ENCODE data around the gene HSF2BP. TPM values are rescaled to one million over a fixed set of nuclear protein-coding genes. Genes with fewer than 3 reads are reported as not detected.

HSF2BP gene
- total and polyA plus RNA-seq, 2 of the 8 experiments (the other 6 are each of a cell fraction or from before 2014, with no cell fraction given): 0.51 to 0.93 TPM

DNA sequence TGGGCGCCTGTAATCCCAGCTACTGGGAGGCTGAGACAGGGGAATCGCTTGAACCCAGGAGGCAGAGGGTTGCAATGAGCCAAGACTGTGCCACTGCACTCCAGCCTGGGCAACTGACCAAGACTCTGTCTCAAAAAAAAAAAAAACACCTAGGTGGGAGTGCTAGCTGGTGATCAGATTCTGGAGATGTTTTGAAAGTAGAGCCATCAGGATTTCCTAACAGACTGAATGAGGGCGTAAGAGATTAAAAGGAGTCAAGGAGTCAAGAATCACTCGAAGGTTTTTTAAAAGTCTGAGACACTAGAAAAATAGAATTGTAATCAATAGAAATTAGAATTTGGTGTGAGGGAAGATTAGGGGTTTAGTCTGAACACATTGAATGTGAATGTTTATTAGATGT is 73.8 kb downstream of the HSF2BP start:
- Histone ChIP-seq H3K23ac (ENCODE audit: insufficient read length) (no peak overlapping the region), H3K9me3 (ENCODE audit: insufficient read depth in 2 of 2, low read depth in 1 of 2, low read length in 1 of 2) (no peaks in the 10 kb centered on the region), H2AFZ (ENCODE audit: low read length) (peak overlapping the region; percentile 37; the same call in 1 of the 2 replicates), H4K20me1 (replicated peaks in 1 of 2; ENCODE audit: control insufficient read depth in 1 of 2, insufficient read depth in 2 of 2, low read length in 2 of 2) (no peaks in the 10 kb centered on the region), H3K14ac (ENCODE audit: insufficient read length) (no peak overlapping the region), H2BK5ac (ENCODE audit: low read depth, low read length) (no peak overlapping the region), H3K36me3 (ENCODE audit: control insufficient read depth in 2 of 4, insufficient read depth in 4 of 4, low read length in 3 of 4) (no peaks in the 10 kb centered on the region), H2BK12ac (ENCODE audit: low read depth, low read length) (no peak overlapping the region), H3K79me2 (ENCODE audit: control insufficient read depth in 1 of 2, insufficient read depth in 2 of 2, low read length in 2 of 2) (no peaks in the 10 kb centered on the region), H3K4me1 (replicated peaks in 1 of 4; ENCODE audit: control insufficient read depth in 3 of 4, insufficient read depth in 4 of 4, low read length in 3 of 4) (no peaks in the 10 kb centered on the region; a peak in 2 of 7 replicates), H4K5ac (ENCODE audit: insufficient read length, low read depth, low read length) (no peak overlapping the region), H3K4me2 (ENCODE audit: insufficient read depth in 1 of 2, low read depth in 2 of 2, low read length in 2 of 2) (no peak overlapping the region), H4K91ac (replicated peaks; ENCODE audit: insufficient read length, low read length) (no peak overlapping the region), H2BK15ac (ENCODE audit: low read length) (no peak overlapping the region), H3K4ac (replicated peaks; ENCODE audit: insufficient read length, low read depth, low read length) (no peak overlapping the region), H3K27me3 (replicated peaks in 1 of 4; ENCODE audit: control insufficient read depth in 3 of 4, extremely low read depth in 1 of 4, insufficient read depth in 3 of 4, low read length in 3 of 4) (no peaks in the 10 kb centered on the region), H3K4me3 (ENCODE audit: extremely low read depth in 1 of 4, insufficient read depth in 2 of 4, low read depth in 3 of 4, low read length in 4 of 4) (no peak overlapping the region), H3K9ac (replicated peaks in 1 of 4; ENCODE audit: extremely low read depth in 1 of 4, low read depth in 3 of 4, low read length in 3 of 4) (no peak overlapping the region), H3K79me1 (ENCODE audit: low read depth, low read length) (no peaks in the 10 kb centered on the region), H3K23me2 (ENCODE audit: low read depth, low read length) (no peaks in the 10 kb centered on the region), H3K27ac (ENCODE audit: low read depth, low read length) (no peak overlapping the region), H3K56ac (replicated peaks; ENCODE audit: insufficient read length, low read depth, low read length) (no peak overlapping the region), H2BK120ac (replicated peaks; ENCODE audit: low read depth, low read length) (no peak overlapping the region), H4K8ac (ENCODE audit: extremely low read depth, insufficient read depth, low read length) (no peak overlapping the region), H2BK20ac (ENCODE audit: low read length) (no peak overlapping the region), H3K18ac (ENCODE audit: extremely low read depth, low read length) (no peak overlapping the region), H2AK5ac (ENCODE audit: low read depth, low read length) (no peak overlapping the region)
- ChIA-PET POLR2A (ENCODE audit: partially characterized antibody) (no interaction called here), CTCF (ENCODE audit: partially characterized antibody) (interaction anchor here (1.1 to 1.3 kb wide), 2 partner anchors 12 to 26 kb away, joined by 3 to 10 read pairs; no protein-coding TSS in a partner anchor)
- FAIRE-seq: no peak
- no peak for TF ChIP-seq SP2 (IDR thresholded peaks at IDR 0.05; ENCODE audit: low read length)
- 100% methylated on average over 4 of the region's 4 CpGs; no CpG with 5 or more reads in 1 of the 2 experiments for WGBS, 2 experiments (ENCODE audit: extremely low coverage in 1 of 2, insufficient coverage in 1 of 2, insufficient read length in 1 of 2, insufficient replicate concordance in 2 of 2, low coverage in 1 of 2, low lambda C conversion rate in 2 of 2, missing lambda C conversion rate in 1 of 2)
- DNase-seq (ENCODE audit: low read depth in 1 of 2, low spot score in 2 of 2): no peak
